ENCODE data around the gene ZRSR2.

GRCh38 chrX:15870310-15870709, 80.0 kb downstream of the ZRSR2 start:
- TF ChIP-seq POLR2AphosphoS5 (IDR thresholded peaks at IDR 0.05) (no peak), POLR2A (IDR thresholded peaks at IDR 0.05) (no peak), CTCF (IDR thresholded peaks at IDR 0.05) (no peak)
